NK-92 treated with Interleukin-12 subunit alpha and Interleukin-12 subunit beta, amount 100 ng/mL, for 24 hours (cell line): ENCODE data around the gene DTD1.
A peak's percentile ranks its signal among the peaks of the same experiment; 100 is the strongest.

Source experiments
- DNase-seq: peaks from one replicate; lab custom pipeline; 2025; lab: John Stamatoyannopoulos, UW

Gene DTD1

GRCh38 chr20:18587665-18588573, at the start of gene DTD1:
Gene DTD1 (plus strand): TSS chr20:18588054. CDS start chr20:18588073, 19 bp downstream.
- DNase-seq = peak; percentile 92

- DNase-seq = no peak
Measured at GRCh38 chr20:18541741-18542140, 46.1 kb upstream of the DTD1 start.

- no peak for DNase-seq
Measured at GRCh38 chr20:18543216-18543615, 44.6 kb upstream of the DTD1 start.

GRCh38 chr20:18543932-18544331, 43.9 kb upstream of the DTD1 start:
- DNase-seq = no peak

GRCh38 chr20:18545566-18545965, 42.3 kb upstream of the DTD1 start:
- DNase-seq = no peak

GRCh38 chr20:18548465-18548864, 39.4 kb upstream of the DTD1 start:
- no peak for DNase-seq

- no peak for DNase-seq
Measured at GRCh38 chr20:18553746-18554145, 34.1 kb upstream of the DTD1 start.

GRCh38 chr20:18566892-18567738, 20.7 kb upstream of the DTD1 start, which contains the start of gene SMIM26:
Gene SMIM26 (plus strand): TSS chr20:18567432. CDS start chr20:18567479, 47 bp downstream.
- DNase-seq = peak; percentile 88

- no peak for DNase-seq
Measured at GRCh38 chr20:18567739-18568091, 20.1 kb upstream of the DTD1 start.

- no peak for DNase-seq
Measured at GRCh38 chr20:18571009-18571408, 16.8 kb upstream of the DTD1 start.

- no peak for DNase-seq
Measured at GRCh38 chr20:18571578-18571977, 16.3 kb upstream of the DTD1 start.

GRCh38 chr20:18577942-18578341, 9.9 kb upstream of the DTD1 start:
- DNase-seq = no peak

GRCh38 chr20:18578581-18578980, 9.3 kb upstream of the DTD1 start:
- DNase-seq = no peak

- DNase-seq = no peak
Measured at GRCh38 chr20:18580012-18580411, 7.8 kb upstream of the DTD1 start.

- no peak for DNase-seq
Measured at GRCh38 chr20:18585134-18585533, 2.7 kb upstream of the DTD1 start.

GRCh38 chr20:18588574-18588933, 700 bp downstream of the DTD1 start:
- no peak for DNase-seq

GRCh38 chr20:18589941-18590674, 2.3 kb downstream of the DTD1 start:
- DNase-seq = no peak

- no peak for DNase-seq
Measured at GRCh38 chr20:18596270-18596669, 8.4 kb downstream of the DTD1 start.

GRCh38 chr20:18609741-18610140, 21.9 kb downstream of the DTD1 start:
- DNase-seq = no peak

GRCh38 chr20:18611492-18611891, 23.6 kb downstream of the DTD1 start:
- no peak for DNase-seq

GRCh38 chr20:18613553-18613952, 25.7 kb downstream of the DTD1 start:
- no peak for DNase-seq

- no peak for DNase-seq
Measured at GRCh38 chr20:18614244-18614643, 26.4 kb downstream of the DTD1 start.
